Measurements from ENCODE around the gene IL25. TPM values are rescaled to one million over a fixed set of nuclear protein-coding genes. Genes with fewer than 3 reads are reported as not detected.
"Not testable (repeated sequence)": the region's sequence is repeated elsewhere in the genome, so short reads cannot be mapped to it uniquely, and the experiment has no call there.

IL25 gene
- total RNA-seq, 3 donors from 2014 or later (not counting 1 experiment from before 2014, with no cell fraction given) = not detected

- Mint-ChIP-seq H3K27ac (no peak overlapping the region), H3K27me3 (ENCODE audit: low read depth in 2 of 2) (peaks cover 0 to 2% of the 10 kb centered on the region in 2 donors), H3K4me1 (no peaks in the 10 kb centered on the region), H3K4me3 (no peak overlapping the region), H3K36me3 (no peaks in the 10 kb centered on the region), H3K9me3 (no peaks in the 10 kb centered on the region)
- Histone ChIP-seq H3K9me3 (ENCODE audit: control insufficient read depth, insufficient read depth, low read length) (no peaks in the 10 kb centered on the region), H3K27me3 (ENCODE audit: control insufficient read depth, insufficient read depth, low read length) (no peaks in the 10 kb centered on the region), H3K4me3 (ENCODE audit: low read length) (no peak overlapping the region), H3K27ac (ENCODE audit: low read length) (no peak overlapping the region), H3K4me1 (ENCODE audit: control insufficient read depth, insufficient read depth, low read length) (no peaks in the 10 kb centered on the region), H3K36me3 (ENCODE audit: control insufficient read depth, insufficient read depth, low read length) (no peaks in the 10 kb centered on the region)
- TF ChIP-seq CTCF (IDR thresholded peaks at IDR 0.05) = no peak
- intact Hi-C loops (cut with micrococcal nuclease) = no loop called here
- ATAC-seq (no peak), DNase-seq (no peak)
Measured at GRCh38 chr14:23421594-23421993, 49.0 kb downstream of the IL25 start.

- Mint-ChIP-seq H3K4me1 (no peaks in the 10 kb centered on the region), H3K4me3 (no peak overlapping the region), H3K27me3 (ENCODE audit: low read depth in 2 of 2) (peaks cover 0 to 2% of the 10 kb centered on the region in 2 donors), H3K9me3 (no peaks in the 10 kb centered on the region), H3K27ac (peak overlapping the region in 1 of 2 donors; percentile 49), H3K36me3 (no peaks in the 10 kb centered on the region)
- H3K4me3 ChIP-seq (ENCODE audit: low read length) = no peak overlapping the region
- intact Hi-C loops (cut with micrococcal nuclease) = no loop called here
- WGBS (ENCODE audit: insufficient coverage) = 93% methylated on average over 6 of the region's 6 CpGs
- no peaks in the 10 kb centered on the region for H3K4me1 ChIP-seq (ENCODE audit: control insufficient read depth, insufficient read depth, low read length)
- no peak for TF ChIP-seq CTCF (IDR thresholded peaks at IDR 0.05)
- H3K27ac ChIP-seq (ENCODE audit: low read length) = no peak overlapping the region
- ATAC-seq (no peak), DNase-seq (no peak)
- no peaks in the 10 kb centered on the region for H3K9me3 ChIP-seq (ENCODE audit: control insufficient read depth, insufficient read depth, low read length)
- H3K27me3 ChIP-seq (ENCODE audit: control insufficient read depth, insufficient read depth, low read length) = no peaks in the 10 kb centered on the region
- H3K36me3 ChIP-seq (ENCODE audit: control insufficient read depth, insufficient read depth, low read length) = no peaks in the 10 kb centered on the region
Measured at GRCh38 chr14:23423657-23424056, 51.0 kb downstream of the IL25 start.

- H3K4me1 ChIP-seq (ENCODE audit: control insufficient read depth, insufficient read depth, low read length) = no peaks in the 10 kb centered on the region
- no peak overlapping the region for H3K27ac ChIP-seq (ENCODE audit: low read length)
- Mint-ChIP-seq H3K27ac (no peak overlapping the region), H3K9me3 (no peaks in the 10 kb centered on the region), H3K36me3 (no peaks in the 10 kb centered on the region), H3K4me1 (no peaks in the 10 kb centered on the region), H3K27me3 (ENCODE audit: low read depth in 2 of 2) (peaks cover 4% of the 10 kb centered on the region in 2 donors), H3K4me3 (no peak overlapping the region)
- no peak for TF ChIP-seq CTCF (IDR thresholded peaks at IDR 0.05)
- no peaks in the 10 kb centered on the region for H3K36me3 ChIP-seq (ENCODE audit: control insufficient read depth, insufficient read depth, low read length)
- 81% methylated on average over 10 of the region's 10 CpGs for WGBS (ENCODE audit: insufficient coverage)
- no peaks in the 10 kb centered on the region for H3K9me3 ChIP-seq (ENCODE audit: control insufficient read depth, insufficient read depth, low read length)
- no peaks in the 10 kb centered on the region for H3K27me3 ChIP-seq (ENCODE audit: control insufficient read depth, insufficient read depth, low read length)
- no peak for DNase-seq
- no peak for ATAC-seq
- H3K4me3 ChIP-seq (ENCODE audit: low read length) = no peak overlapping the region
- intact Hi-C loops (cut with micrococcal nuclease) = no loop called here
Measured at GRCh38 chr14:23425169-23425568, 52.6 kb downstream of the IL25 start.

GRCh38 chr14:23425798-23426197 is 53.2 kb downstream of the IL25 start:
- H3K36me3 ChIP-seq (ENCODE audit: control insufficient read depth, insufficient read depth, low read length); H3K9me3 Mint-ChIP-seq; H3K4me3 Mint-ChIP-seq; H3K27me3 Mint-ChIP-seq (ENCODE audit: low read depth in 2 of 2); H3K4me1 Mint-ChIP-seq; H3K27ac Mint-ChIP-seq; H3K4me3 ChIP-seq (ENCODE audit: low read length); DNase-seq; intact Hi-C loops (cut with micrococcal nuclease); H3K9me3 ChIP-seq (ENCODE audit: control insufficient read depth, insufficient read depth, low read length); H3K27ac ChIP-seq (ENCODE audit: low read length); ATAC-seq; H3K27me3 ChIP-seq (ENCODE audit: control insufficient read depth, insufficient read depth, low read length); H3K4me1 ChIP-seq (ENCODE audit: control insufficient read depth, insufficient read depth, low read length); H3K36me3 Mint-ChIP-seq: not testable (repeated sequence)
- 79% methylated on average over 6 of the region's 6 CpGs for WGBS (ENCODE audit: insufficient coverage)

Other genes with a start within 250 kb of the IL25 start
- 1 to 10 TPM in 2 of 3 donors, under 1 TPM in 1; 0.42 to 1.2 (median 1.0) TPM for gene SLC7A8, start 189.1 kb upstream of the IL25 start, total RNA-seq
- not detected for gene RNF212B, start 134.9 kb upstream of the IL25 start, total RNA-seq
- 10 to 100 TPM in 1 of 3 donors, 1 to 10 TPM in 2; 5.1 to 10.1 (median 7.0) TPM for gene HOMEZ, start 86.7 kb upstream of the IL25 start, total RNA-seq
- gene PPP1R3E, start 70.0 kb upstream of the IL25 start, total RNA-seq = 10 to 100 TPM; 13.2 to 27.8 (median 25.1) TPM
- 10 to 100 TPM; 13.8 to 25.3 (median 14.4) TPM for gene BCL2L2, start 66.0 kb upstream of the IL25 start, total RNA-seq
- gene PABPN1, start 51.4 kb upstream of the IL25 start, total RNA-seq = 100 to 1,000 TPM; 226 to 261 (median 238) TPM
- under 1 TPM in 2 of 3 donors, not detected in 1; 0.28 to 1.00 TPM for gene SLC22A17, start 19.9 kb upstream of the IL25 start, total RNA-seq
- not detected for gene EFS, start 7.6 kb upstream of the IL25 start, total RNA-seq
- gene CMTM5, start 4.2 kb downstream of the IL25 start, total RNA-seq = 1 to 10 TPM in 2 of 3 donors, not detected in 1; 2.9 to 4.5 TPM
- gene MYH6, start 35.5 kb downstream of the IL25 start, total RNA-seq = not detected
- not detected for gene MYH7, start 62.9 kb downstream of the IL25 start, total RNA-seq
- 100 to 1,000 TPM; 110 to 136 (median 126) TPM for gene NGDN, start 96.9 kb downstream of the IL25 start, total RNA-seq
- gene ZFHX2, start 179.0 kb downstream of the IL25 start, total RNA-seq = under 1 TPM; 0.07 to 0.72 (median 0.45) TPM
- 10 to 100 TPM; 16.5 to 19.3 (median 19.1) TPM for gene THTPA, start 183.5 kb downstream of the IL25 start, total RNA-seq
- gene AP1G2, start 195.0 kb downstream of the IL25 start, total RNA-seq = 100 to 1,000 TPM; 219 to 296 (median 259) TPM
- under 1 TPM in 1 of 3 donors, not detected in 2; 0.25 TPM for gene JPH4, start 206.0 kb downstream of the IL25 start, total RNA-seq

Measured in natural killer cell (primary cell).